Activated CD4-positive, alpha-beta T cell treated with anti-CD3 and anti-CD28 coated beads for 36 hours (primary cell): ENCODE measurements around the gene TAF13. TPM values are rescaled to one million over a fixed set of nuclear protein-coding genes. Genes with fewer than 3 reads are reported as not detected.
A peak's percentile ranks its signal among the peaks of the same experiment; 100 is the strongest.

ENCODE experiments used
- ATAC-seq: fragments of 200-7000 bp; cut with Tn5 transposase; one replicate; pipeline ENCODE4 v1.10.0; 2021; ENCODE audit warnings: mild to moderate bottlenecking, moderate library complexity
- CTCF ChIA-PET: fragments of 350-600 bp; sonication (Branson Sonifier 250); formaldehyde crosslinking; loops from one replicate; lab custom pipeline; 2021; ENCODE audit warnings: antibody characterized with exemption; lab: Charles Lee
- POLR2A ChIA-PET: fragments of 350-600 bp; sonication (Branson Sonifier 250); formaldehyde crosslinking; loops from one replicate; lab custom pipeline; 2021; ENCODE audit warnings: antibody characterized with exemption, inconsistent platforms; lab: Charles Lee
- DNase-seq: peaks from one replicate; pipeline ENCODE4 v3.0.0-alpha.2; 2020
- H3K27ac Mint-ChIP-seq: one replicate; pipeline ENCODE4 v1.8.0; 2021; ENCODE audit warnings: mixed read lengths
- H3K27me3 Mint-ChIP-seq: one replicate; pipeline ENCODE4 v1.8.0; 2021; ENCODE audit warnings: mixed read lengths
- H3K36me3 Mint-ChIP-seq: one replicate; pipeline ENCODE4 v1.8.0; 2021; ENCODE audit warnings: low read depth, mixed read lengths
- H3K4me1 Mint-ChIP-seq: one replicate; pipeline ENCODE4 v1.8.0; 2021; ENCODE audit warnings: mixed read lengths
- H3K4me3 Mint-ChIP-seq: one replicate; pipeline ENCODE4 v1.8.0; 2021; ENCODE audit warnings: mild to moderate bottlenecking, moderate library complexity, mixed read lengths
- H3K9me3 Mint-ChIP-seq: one replicate; pipeline ENCODE4 v1.8.0; 2021; ENCODE audit warnings: low read depth, mixed read lengths
- intact Hi-C, 2 experiments: fragments of 100-400 bp; cut with DNase I in 1 of 2; cut with micrococcal nuclease in 1 of 2; formaldehyde crosslinking; loops; one replicate each; pipeline versions ENCODE4 v1.14.2 to v1.15.1; 2022 to 2024; cut with DNase I, micrococcal nuclease
- total RNA-seq, 2 experiments: library from RNA; stranded (reverse); gene quantifications; one replicate each; pipeline ENCODE4 v1.2.3, GENCODE V29; 2021

The TAF13 gene
- total RNA-seq, 2 experiments from 2014 or later = 12.1 to 20.1 TPM

DNA sequence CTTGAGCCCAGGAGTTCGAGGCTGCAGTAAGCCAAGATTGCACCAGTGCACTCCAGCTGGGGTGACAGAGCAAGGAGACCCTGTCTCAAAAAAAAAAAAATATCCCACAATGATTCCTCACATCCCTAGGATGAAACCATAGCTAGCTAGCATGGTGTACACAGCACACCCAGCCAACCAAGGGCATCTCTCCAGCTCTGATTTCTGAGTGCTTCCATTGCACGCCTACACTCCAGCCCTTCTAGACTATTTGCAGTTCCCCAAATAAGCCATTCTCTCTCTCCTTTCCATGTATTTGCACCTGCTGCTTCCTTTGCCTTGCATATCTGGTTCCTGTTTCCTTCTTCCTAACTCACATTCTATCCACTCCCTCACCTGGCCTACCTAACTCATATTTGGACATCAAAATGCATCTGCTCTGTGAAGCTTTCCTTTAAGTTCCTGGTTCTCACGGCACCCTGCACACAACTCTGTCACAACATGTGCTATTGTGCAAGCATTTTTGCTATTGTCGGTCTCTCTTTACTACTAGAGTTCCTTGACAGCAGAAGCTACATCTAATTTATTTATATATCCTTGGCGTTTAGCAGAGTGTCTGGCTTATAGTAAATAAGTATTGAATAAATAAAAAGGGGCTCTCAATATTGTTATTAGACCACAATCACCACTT is 35.7 kb upstream of the TAF13 start:
- Mint-ChIP-seq H3K4me1 (peaks cover 38% of the 10 kb centered on the region), H3K27ac (no peak overlapping the region), H3K36me3 (no peaks in the 10 kb centered on the region), H3K4me3 (no peak overlapping the region), H3K9me3 (no peaks in the 10 kb centered on the region), H3K27me3 (no peaks in the 10 kb centered on the region)
- intact Hi-C loops = loop anchor here (1.0 to 5.0 kb wide), 11 partner anchors 11 to 419 kb away; partner anchors contain the start of genes CLCC1 (in 1 of the 2), GPSM2 (in 1 of the 2), PRPF38B (in 1 of the 2) and PSMA5 (in 1 of the 2)
- DNase-seq (no peak), ATAC-seq (no peak)
- CTCF ChIA-PET = interaction anchor here (0.6 to 7.1 kb wide), 18 partner anchors 10 to 287 kb away, joined by 3 to 73 read pairs (median 6); partner anchors contain the start of genes CLCC1 and SARS1
- POLR2A ChIA-PET = interaction anchor here (2.5 kb wide), 1 partner anchor 12 kb away, joined by 15 read pairs; no protein-coding TSS in a partner anchor

DNA sequence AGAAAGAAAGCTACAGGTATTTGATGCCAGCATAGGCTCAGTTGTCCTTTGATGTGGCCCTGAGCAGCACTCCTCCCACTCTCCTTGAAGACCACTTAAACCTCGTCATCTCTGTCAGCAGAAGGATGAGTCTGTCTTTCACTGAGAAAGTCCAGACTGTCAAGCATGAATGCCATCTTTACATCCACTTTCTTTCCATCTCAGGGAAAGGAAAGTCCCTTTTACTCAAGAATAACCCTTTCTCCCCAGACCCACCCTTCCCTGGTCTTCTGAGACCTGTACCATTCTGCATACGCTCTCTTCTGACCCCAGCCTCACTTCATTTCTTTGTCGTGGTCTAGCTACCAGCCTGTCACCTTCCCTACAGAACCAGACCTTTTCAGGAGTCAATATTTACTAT is 34.1 kb upstream of the TAF13 start:
- no peak for ATAC-seq
- DNase-seq = no peak
- Mint-ChIP-seq H3K27me3 (no peaks in the 10 kb centered on the region), H3K4me1 (peaks cover 25% of the 10 kb centered on the region), H3K36me3 (no peaks in the 10 kb centered on the region), H3K27ac (no peak overlapping the region), H3K9me3 (no peaks in the 10 kb centered on the region), H3K4me3 (no peak overlapping the region)
- intact Hi-C loops = loop anchor here (5.0 to 10.0 kb wide), 4 partner anchors 52 to 905 kb away; partner anchors contain the start of genes PRPF38B (in 1 of the 2), PSMA5 (in 1 of the 2) and SLC25A24 (in 1 of the 2)
- ChIA-PET POLR2A (interaction anchor here (0.9 to 2.5 kb wide), 2 partner anchors 9 to 10 kb away, joined by 3 to 15 read pairs; no protein-coding TSS in a partner anchor), CTCF (interaction anchor here (0.9 to 7.1 kb wide), 5 partner anchors 8 to 282 kb away, joined by 3 to 73 read pairs (median 3); partner anchors contain the start of gene TAF13)

DNA sequence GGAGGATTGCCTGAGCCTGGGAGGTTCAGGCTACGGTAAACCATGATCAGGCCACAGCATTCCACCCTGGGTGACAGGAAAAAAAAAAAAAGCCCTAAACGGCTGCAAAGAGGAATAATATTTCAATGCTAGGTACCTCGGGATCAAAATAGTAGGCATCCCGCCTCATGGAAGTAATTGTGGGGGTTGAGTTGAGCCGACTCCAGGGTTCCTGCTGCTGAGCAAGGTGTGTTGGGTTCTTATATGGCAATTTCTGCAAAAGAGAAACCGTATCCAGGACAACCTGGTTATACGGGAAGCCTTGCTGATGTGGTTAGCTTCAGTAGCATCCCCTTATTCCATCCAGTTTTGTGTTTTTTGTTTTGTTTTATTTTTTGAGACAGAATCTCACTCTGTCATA is 32.0 kb upstream of the TAF13 start:
- DNase-seq = no peak
- Mint-ChIP-seq H3K36me3 (peaks cover 10% of the 10 kb centered on the region), H3K4me1 (peaks cover 7% of the 10 kb centered on the region), H3K27me3 (no peaks in the 10 kb centered on the region), H3K9me3 (no peaks in the 10 kb centered on the region), H3K4me3 (no peak overlapping the region), H3K27ac (no peak overlapping the region)
- intact Hi-C loops = loop anchor here in 1 of 2 experiments (10.0 kb wide), 1 partner anchor 903 kb away; the partner anchor contains the start of gene SLC25A24
- ChIA-PET CTCF (interaction anchor here (1.0 kb wide), 1 partner anchor 21 kb away, joined by 3 read pairs; no protein-coding TSS in a partner anchor), POLR2A (no interaction called here)
- no peak for ATAC-seq

DNA sequence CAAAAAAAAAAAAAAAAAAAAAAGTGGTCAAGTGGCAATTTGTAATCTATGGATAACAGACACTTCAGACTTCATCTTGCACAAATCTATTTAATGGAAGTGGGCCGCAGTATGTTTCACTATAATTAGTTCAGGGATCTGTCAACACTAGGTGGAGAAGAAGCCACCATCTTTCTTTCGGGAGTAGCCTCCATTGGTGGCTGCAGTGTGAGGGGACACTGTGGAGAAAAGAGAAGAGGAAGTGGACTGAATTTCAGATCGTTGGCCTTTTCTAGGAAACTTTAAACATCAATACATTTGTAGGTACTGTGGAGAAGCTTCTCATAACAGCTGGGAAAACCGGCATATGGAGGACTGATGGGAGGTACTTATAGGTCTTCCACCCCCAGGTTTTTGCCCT is 30.1 kb upstream of the TAF13 start:
- intact Hi-C loops = loop anchor here in 1 of 2 experiments (10.0 kb wide), 1 partner anchor 901 kb away; the partner anchor contains the start of gene SLC25A24
- H3K27me3 Mint-ChIP-seq = no peaks in the 10 kb centered on the region
- H3K9me3 Mint-ChIP-seq = no peaks in the 10 kb centered on the region
- H3K27ac Mint-ChIP-seq = no peak overlapping the region
- peaks cover 22% of the 10 kb centered on the region for H3K36me3 Mint-ChIP-seq
- ChIA-PET CTCF (no interaction called here), POLR2A (no interaction called here)
- no peak overlapping the region for H3K4me3 Mint-ChIP-seq
- DNase-seq (no peak), ATAC-seq (no peak)
- peaks cover 10% of the 10 kb centered on the region for H3K4me1 Mint-ChIP-seq

DNA sequence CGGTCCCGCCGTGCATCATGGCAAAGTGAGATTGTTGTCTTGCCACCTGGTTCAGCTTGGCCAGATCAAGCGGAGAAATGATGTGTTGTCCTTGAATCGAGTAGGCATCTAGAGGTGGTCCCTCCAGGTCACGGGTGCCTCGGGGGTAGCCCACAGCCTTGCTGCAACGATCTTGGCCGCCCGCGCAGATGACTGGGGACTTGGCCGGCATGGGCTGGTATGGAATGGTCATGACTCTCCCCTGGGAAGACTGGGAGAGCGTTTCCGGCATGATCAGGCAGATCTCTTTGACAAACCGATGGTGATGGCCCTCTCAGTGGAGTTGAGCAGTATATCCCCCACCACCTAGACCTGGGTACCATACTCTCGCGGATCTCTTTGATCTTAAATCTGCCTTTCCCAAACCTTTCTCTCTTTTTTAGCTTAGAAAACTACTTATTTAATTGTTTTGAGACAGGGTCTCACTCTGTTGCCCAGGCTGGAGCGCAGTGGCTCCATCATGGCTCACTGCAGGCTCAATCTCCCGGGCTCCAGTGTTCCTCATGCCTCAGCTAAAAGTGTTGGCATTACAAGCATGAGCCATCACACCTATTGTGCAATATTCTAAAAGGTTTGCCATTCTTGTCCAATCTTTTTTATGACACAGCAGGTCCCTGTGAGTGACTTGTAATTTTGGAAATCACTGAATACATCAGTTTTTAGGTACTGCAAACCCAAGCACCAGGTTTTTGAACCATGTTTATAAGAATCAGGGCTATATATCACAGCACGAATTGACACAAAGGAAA is 28.8 kb upstream of the TAF13 start:
- Mint-ChIP-seq H3K27me3 (no peaks in the 10 kb centered on the region), H3K27ac (peak overlapping the region; percentile 10), H3K36me3 (peaks cover 27% of the 10 kb centered on the region), H3K4me1 (peaks cover 4% of the 10 kb centered on the region), H3K9me3 (no peaks in the 10 kb centered on the region), H3K4me3 (no peak overlapping the region)
- DNase-seq (no peak), ATAC-seq (no peak)
- CTCF ChIA-PET = interaction anchor here (0.6 to 6.0 kb wide), 4 partner anchors 9 to 496 kb away, joined by 3 to 73 read pairs (median 4); partner anchors contain the start of genes ELAPOR1 and TMEM167B
- POLR2A ChIA-PET = no interaction called here
- intact Hi-C loops = loop anchor here (5.0 to 10.0 kb wide), 2 partner anchors 88 to 900 kb away; partner anchors contain the start of gene SLC25A24 (in 1 of the 2)

DNA sequence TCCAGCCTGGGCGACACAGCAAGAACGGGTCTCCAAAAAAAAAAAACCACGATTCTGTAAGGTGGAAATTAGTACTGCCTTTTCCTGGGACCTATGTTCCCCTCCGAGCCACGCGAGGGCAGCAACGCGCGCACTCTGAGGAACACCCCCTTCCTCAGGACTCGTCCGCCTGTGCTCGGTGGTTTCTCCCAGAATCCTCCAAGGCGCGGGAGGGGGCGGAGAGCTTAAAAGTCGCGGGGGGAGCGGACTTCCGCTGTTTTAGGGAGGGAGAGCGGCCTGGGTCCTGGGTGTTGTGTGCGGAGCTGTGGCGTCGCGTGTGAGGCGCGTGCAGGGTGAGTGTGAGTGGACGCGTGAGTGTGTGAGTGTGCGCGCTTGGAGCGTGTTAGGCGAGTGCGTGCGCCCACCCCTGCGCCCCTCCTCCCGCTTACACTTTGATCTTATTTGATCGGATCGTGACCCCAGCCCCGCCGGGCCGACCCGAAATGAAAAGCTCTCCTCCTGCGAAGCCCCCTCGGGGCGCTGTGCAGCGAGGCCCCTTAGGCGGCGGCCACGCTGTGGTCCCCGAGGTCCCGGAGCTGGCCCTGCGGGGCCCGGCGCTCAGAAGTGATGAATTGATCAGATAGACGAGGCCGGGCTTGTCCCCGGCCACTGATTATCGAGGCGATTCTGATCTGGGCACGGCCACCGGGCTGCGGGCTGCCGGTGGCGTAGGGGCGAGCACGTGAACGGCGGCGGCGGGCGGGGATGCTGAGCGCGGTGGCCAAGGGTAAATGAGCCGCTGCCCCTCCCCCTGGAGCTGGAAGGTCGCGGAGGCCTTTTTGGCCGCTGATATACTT is 24.4 kb upstream of the TAF13 start:
- H3K36me3 Mint-ChIP-seq = peaks cover 27% of the 10 kb centered on the region
- peak overlapping the region; percentile 98 for H3K27ac Mint-ChIP-seq
- ChIA-PET CTCF (interaction anchor here (0.6 to 6.0 kb wide), 24 partner anchors 9 to 448 kb away, joined by 3 to 73 read pairs (median 4); partner anchors contain the start of genes CYB561D1, ELAPOR1, GNAI3 and TAF13), POLR2A (interaction anchor here (0.6 to 1.6 kb wide), 15 partner anchors 8 to 540 kb away, joined by 3 to 19 read pairs (median 4); partner anchors contain the start of genes ELAPOR1, TAF13, TMEM167B and WDR47)
- peak overlapping the region; percentile 98 for H3K4me3 Mint-ChIP-seq
- intact Hi-C loops = loop anchor here (1.0 to 10.0 kb wide), 11 partner anchors 10 to 895 kb away; partner anchors contain the start of genes PSMA5 (in 2 of the 2), TMEM167B (in 2 of the 2), CLCC1 (in 1 of the 2) and PRPF38B (in 1 of the 2)
- peak; percentile 94 for ATAC-seq
- DNase-seq = peak; percentile 98
- peaks cover 6% of the 10 kb centered on the region for H3K4me1 Mint-ChIP-seq
- H3K9me3 Mint-ChIP-seq = no peaks in the 10 kb centered on the region
- H3K27me3 Mint-ChIP-seq = no peaks in the 10 kb centered on the region

DNA sequence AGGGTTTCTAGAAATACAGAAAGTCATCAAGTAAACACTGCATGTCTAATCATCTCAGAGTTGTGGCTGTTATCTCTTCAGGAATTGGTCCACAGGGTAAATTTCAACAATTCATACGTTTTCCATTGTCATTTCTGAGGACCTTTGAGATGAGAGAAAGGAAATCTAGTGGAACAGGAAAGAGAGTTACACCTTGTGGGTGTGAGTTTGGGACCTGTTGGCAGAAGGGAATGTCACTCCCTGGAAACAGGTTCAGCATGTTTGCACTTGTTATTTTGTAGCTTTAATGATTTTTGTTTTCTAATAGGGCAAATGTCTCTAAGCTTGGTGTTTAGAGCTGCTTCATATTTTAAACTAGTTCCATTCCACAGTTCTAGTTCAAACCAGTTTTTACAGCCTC is 20.3 kb upstream of the TAF13 start:
- POLR2A ChIA-PET = no interaction called here
- intact Hi-C loops = loop anchor here in 1 of 2 experiments (10.0 kb wide), 1 partner anchor 329 kb away; the partner anchor contains the start of gene PSMA5
- H3K36me3 Mint-ChIP-seq = peaks cover 30% of the 10 kb centered on the region

DNA sequence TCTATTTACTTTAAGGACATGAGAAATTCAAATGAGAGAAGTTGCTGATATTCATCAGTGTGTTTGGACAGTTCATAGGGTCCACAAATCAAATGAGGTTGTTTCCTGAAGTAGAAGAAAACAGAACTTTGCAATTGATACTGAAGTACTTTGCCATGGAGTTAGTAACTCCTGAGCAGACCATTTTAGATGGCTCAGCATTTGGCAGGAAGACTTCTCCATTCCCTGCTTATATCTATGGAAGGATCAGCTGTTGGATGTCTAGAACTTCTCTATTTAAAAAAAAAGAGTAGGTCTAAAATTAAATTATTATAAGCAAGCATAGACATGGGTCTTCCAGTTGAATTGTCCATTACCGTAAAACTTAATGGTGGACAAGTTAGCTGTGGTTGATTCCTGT is 19.8 kb upstream of the TAF13 start:
- Mint-ChIP-seq H3K27me3 (no peaks in the 10 kb centered on the region), H3K27ac (no peak overlapping the region), H3K4me1 (peaks cover 21% of the 10 kb centered on the region), H3K4me3 (no peak overlapping the region), H3K36me3 (peaks cover 26% of the 10 kb centered on the region), H3K9me3 (no peaks in the 10 kb centered on the region)
- intact Hi-C loops = loop anchor here in 1 of 2 experiments (10.0 kb wide), 1 partner anchor 329 kb away; the partner anchor contains the start of gene PSMA5
- ATAC-seq = no peak
- no peak for DNase-seq
- ChIA-PET POLR2A (no interaction called here), CTCF (no interaction called here)

More for the DNA sequence above, 20.3 kb upstream of the TAF13 start:
- Mint-ChIP-seq H3K27ac (no peak overlapping the region), H3K27me3 (no peaks in the 10 kb centered on the region), H3K4me1 (peaks cover 21% of the 10 kb centered on the region), H3K4me3 (no peak overlapping the region), H3K9me3 (no peaks in the 10 kb centered on the region)
- DNase-seq (no peak), ATAC-seq (no peak)
- CTCF ChIA-PET = interaction anchor here (0.9 to 1.3 kb wide), 2 partner anchors 12 to 16 kb away, joined by 3 read pairs; a partner anchor contains a TSS

DNA sequence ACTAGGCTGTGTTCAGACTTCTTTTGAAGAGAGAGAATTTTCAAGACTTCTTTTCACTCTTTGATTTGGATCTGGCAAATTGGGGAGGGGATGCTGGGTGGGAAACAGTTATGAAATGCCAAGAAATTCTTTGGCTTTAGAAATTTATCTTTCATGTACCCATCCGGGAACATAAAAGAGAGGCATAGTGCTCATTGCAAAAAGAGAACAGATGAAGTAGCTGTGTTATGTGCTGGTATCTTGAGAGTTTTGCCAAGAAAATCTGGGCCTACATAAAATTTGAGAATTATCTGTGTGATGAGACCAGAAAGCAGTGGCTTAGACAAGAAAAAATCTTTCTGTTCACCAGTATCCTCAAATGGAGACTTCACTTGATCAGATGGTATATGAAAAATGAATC is 19.1 kb upstream of the TAF13 start:
- ChIA-PET CTCF (no interaction called here), POLR2A (no interaction called here)
- Mint-ChIP-seq H3K9me3 (no peaks in the 10 kb centered on the region), H3K27me3 (no peaks in the 10 kb centered on the region), H3K4me1 (peaks cover 25% of the 10 kb centered on the region), H3K4me3 (no peak overlapping the region), H3K36me3 (peaks cover 26% of the 10 kb centered on the region), H3K27ac (peak overlapping the region; percentile 37)
- ATAC-seq (no peak), DNase-seq (no peak)
- intact Hi-C loops = loop anchor here (5.0 to 10.0 kb wide), 4 partner anchors 330 to 452 kb away; partner anchors contain the start of genes ATXN7L2 (in 1 of the 2), GNAI3 (in 1 of the 2), PSMA5 (in 1 of the 2) and STXBP3 (in 1 of the 2)

DNA sequence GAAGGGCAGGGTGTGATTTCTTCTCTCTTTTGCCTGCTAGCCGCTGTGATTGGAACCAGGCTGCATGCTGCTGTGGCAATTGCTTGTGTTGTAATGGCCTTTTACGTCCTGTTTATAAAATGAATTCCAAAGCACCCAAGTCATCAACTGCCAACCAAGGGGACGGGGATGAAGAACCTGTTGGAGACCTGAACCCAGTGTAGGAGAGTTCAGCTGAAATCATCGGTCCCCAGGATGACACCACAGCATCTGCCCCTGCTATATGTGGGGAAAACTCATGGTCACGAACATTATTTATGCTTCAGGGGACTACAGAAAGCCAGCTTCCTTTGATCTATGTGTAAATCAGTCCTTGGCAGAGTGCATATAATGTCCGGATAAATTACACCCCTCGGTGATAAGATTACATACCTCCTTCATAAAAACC is 18.6 kb upstream of the TAF13 start:
- peaks cover 30% of the 10 kb centered on the region for H3K36me3 Mint-ChIP-seq
- no peaks in the 10 kb centered on the region for H3K9me3 Mint-ChIP-seq
- H3K4me3 Mint-ChIP-seq = no peak overlapping the region
- CTCF ChIA-PET = no interaction called here
- intact Hi-C loops = loop anchor here (5.0 to 10.0 kb wide), 4 partner anchors 330 to 453 kb away; partner anchors contain the start of genes ATXN7L2 (in 1 of the 2), GNAI3 (in 1 of the 2), PSMA5 (in 1 of the 2) and STXBP3 (in 1 of the 2)
- ATAC-seq (no peak), DNase-seq (no peak)
- POLR2A ChIA-PET = no interaction called here
- no peaks in the 10 kb centered on the region for H3K27me3 Mint-ChIP-seq
- peaks cover 29% of the 10 kb centered on the region for H3K4me1 Mint-ChIP-seq
- H3K27ac Mint-ChIP-seq = peak overlapping the region; percentile 37
